Measurements from ENCODE around the gene GBX1.

Gene GBX1

DNA sequence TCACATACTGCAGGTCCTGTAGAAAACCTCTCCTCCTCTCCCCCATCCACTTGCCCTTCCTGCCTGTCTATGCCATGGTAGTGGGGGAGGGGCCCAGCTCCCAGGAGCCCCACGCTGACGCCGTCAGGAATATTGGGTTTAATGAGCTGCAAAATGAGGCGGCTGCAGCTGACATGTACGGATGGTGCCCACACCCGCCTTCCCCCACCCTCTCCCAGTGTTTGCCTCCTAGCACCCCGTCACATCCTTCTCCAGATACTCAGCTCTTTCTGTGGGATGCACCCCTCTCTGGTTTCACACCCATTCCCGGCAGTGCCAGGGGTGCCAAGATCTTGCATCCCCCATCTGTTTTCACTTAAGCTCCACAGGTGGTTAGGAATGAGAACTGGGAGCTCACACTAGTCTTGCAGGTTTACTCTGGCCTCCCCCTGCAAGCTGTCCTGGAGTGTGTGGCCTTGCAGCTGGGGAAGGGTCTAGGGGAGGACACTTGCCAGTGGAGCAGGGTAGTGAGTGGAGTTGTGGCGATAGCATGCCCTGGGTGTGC lies 26.1 kb downstream of the GBX1 start:
- TF ChIP-seq, protein P1, sequence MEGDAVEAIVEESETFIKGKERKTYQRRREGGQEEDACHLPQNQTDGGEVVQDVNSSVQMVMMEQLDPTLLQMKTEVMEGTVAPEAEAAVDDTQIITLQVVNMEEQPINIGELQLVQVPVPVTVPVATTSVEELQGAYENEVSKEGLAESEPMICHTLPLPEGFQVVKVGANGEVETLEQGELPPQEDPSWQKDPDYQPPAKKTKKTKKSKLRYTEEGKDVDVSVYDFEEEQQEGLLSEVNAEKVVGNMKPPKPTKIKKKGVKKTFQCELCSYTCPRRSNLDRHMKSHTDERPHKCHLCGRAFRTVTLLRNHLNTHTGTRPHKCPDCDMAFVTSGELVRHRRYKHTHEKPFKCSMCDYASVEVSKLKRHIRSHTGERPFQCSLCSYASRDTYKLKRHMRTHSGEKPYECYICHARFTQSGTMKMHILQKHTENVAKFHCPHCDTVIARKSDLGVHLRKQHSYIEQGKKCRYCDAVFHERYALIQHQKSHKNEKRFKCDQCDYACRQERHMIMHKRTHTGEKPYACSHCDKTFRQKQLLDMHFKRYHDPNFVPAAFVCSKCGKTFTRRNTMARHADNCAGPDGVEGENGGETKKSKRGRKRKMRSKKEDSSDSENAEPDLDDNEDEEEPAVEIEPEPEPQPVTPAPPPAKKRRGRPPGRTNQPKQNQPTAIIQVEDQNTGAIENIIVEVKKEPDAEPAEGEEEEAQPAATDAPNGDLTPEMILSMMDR (IDR thresholded peaks at IDR 0.05; ENCODE audit: low read depth, low read length, missing control alignments) = no peak
- DNase-seq (ENCODE audit: extremely low read depth, low read depth) = no peak
- H3K4me3 ChIP-seq (replicated peaks; ENCODE audit: low read depth, low read length) = no peak overlapping the region

DNA sequence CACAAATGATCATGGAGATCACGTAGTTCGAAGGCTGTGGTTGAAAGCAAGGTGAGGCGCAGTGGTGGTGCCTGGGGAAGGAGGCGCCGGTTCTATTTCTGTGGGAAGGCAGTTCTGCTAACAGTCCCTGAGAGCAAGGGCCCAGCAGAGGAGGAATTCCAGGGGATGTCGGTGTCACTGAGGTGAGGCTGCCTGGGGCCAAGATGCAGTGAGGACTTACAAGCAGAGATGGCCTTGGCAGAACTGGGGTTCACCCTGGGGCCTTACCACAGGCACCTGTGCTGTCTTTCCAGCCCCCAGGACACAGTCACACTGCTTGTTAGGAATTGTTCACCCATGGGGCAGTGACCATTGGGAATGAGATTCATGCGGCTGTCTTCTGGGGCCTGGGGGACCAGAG lies 26.7 kb downstream of the GBX1 start:
- TF ChIP-seq, protein P1 (IDR thresholded peaks at IDR 0.05; ENCODE audit: low read depth, low read length, missing control alignments) = no peak
- no peak for DNase-seq (ENCODE audit: extremely low read depth, low read depth)
- no peak overlapping the region for H3K4me3 ChIP-seq (replicated peaks; ENCODE audit: low read depth, low read length)

- TF ChIP-seq, protein P1 (IDR thresholded peaks at IDR 0.05; ENCODE audit: low read depth, low read length, missing control alignments) = no peak
- no peak overlapping the region for H3K4me3 ChIP-seq (replicated peaks; ENCODE audit: low read depth, low read length)
- no peak for DNase-seq (ENCODE audit: extremely low read depth, low read depth)
Measured at GRCh38 chr7:151139791-151140190, 27.7 kb downstream of the GBX1 start.

DNA sequence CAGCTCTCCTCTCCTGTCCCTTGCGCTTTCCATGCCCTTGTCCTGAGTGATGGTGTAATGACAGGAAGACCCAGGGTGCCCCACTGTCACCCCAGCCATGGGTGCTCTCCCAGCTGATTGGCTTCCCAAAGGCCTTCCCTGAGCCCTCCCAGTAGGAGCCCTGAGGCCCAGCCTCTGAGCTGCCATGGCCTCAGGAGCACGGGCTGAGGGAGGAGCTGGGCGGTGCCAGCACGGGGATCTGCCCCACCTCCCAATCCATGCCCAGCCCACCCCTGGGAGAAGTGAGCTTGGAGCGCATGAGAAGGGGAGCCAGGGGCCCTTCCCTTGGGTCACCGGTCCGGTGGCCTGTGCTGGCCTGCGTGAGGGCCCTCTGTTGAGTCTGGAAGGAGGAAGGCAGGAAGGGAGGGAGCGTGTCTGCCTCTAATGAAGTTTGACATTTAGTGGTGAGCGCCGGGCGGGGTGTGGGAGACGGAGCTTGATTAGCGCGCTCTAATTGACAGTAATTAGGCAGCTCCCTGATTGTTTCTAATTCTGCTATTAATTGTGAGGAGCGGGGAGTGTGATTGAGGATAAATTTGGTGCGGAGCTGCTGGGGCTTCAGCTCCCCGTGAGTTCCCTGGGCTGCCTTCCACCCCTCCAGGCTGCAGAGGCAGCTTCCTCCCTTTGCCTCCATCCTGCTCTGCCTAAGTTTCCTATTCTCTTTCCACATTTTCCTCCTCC lies 28.3 kb downstream of the GBX1 start:
- H3K4me3 ChIP-seq (replicated peaks; ENCODE audit: low read depth, low read length) = no peak overlapping the region
- DNase-seq (ENCODE audit: extremely low read depth, low read depth) = no peak
- TF ChIP-seq, protein P1 (IDR thresholded peaks at IDR 0.05; ENCODE audit: low read depth, low read length, missing control alignments) = no peak

DNA sequence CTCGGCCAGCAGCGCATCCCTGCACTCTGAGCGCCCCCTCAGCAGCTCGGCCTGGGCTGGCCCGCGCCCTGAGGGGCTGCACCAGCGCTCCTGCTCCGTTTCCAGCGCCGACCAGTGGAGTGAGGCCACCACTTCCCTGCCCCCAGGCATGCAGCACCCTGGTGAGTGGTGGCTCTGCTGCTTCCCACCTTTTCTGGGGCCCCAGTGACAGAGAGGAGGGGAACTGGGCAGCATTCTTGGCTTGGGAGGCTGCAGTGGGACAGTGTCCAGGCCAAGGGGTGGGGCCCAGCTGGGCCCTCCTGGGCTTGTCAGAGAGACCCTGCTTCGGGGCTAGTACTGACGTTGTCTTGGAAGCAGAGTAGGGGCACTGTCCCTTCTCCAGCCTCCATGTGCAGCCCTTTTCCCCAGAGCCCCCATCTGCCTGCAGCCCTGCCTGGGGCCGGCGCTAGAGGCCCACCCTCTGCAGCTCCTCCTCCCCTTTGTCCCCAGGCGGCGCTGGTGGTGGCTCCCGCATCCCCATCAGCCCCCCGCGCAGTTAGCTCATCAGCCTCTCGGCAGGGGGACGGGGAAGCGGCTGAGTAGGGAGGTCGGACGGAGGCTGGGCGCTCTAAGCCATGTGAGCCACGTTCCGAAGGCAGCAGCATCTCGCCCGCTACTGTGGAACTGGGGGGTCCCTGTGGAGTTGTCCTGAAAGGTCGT lies 29.2 kb downstream of the GBX1 start:
- TF ChIP-seq, protein P1 (IDR thresholded peaks at IDR 0.05; ENCODE audit: low read depth, low read length, missing control alignments) = no peak
- DNase-seq (ENCODE audit: extremely low read depth, low read depth) = no peak
- H3K4me3 ChIP-seq (replicated peaks; ENCODE audit: low read depth, low read length) = no peak overlapping the region

DNA sequence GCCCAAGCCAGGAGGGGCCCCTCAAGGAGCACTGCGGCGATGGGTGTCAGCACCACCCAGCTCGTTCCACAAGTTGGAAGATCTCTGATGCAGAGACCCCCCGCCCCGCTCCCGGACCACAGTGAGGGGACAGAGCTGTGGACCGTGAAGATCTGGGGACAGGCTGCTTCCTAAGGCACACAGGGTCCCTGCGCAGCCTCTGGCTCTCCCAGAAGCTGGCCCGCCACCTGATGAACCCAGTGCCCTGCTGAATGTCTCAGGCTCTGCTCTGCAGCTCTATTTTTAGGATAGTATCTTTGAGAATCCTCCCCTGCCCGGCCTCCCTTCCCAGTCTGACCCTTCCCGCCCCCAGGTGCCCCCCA lies 29.7 kb downstream of the GBX1 start:
- TF ChIP-seq, protein P1 (IDR thresholded peaks at IDR 0.05; ENCODE audit: low read depth, low read length, missing control alignments) = no peak
- no peak for DNase-seq (ENCODE audit: extremely low read depth, low read depth)
- no peak overlapping the region for H3K4me3 ChIP-seq (replicated peaks; ENCODE audit: low read depth, low read length)
